ENCODE measurements around the gene MAP3K20. TPM values are rescaled to one million over a fixed set of nuclear protein-coding genes. Genes with fewer than 3 reads are reported as not detected.

Gene MAP3K20
- total RNA-seq, 1 donor from 2014 or later: 466 TPM

GRCh38 chr2:173223871-173224270, 148.2 kb downstream of the MAP3K20 start:
- intact Hi-C loops (cut with micrococcal nuclease): no loop called here
- TF ChIP-seq, protein P1, sequence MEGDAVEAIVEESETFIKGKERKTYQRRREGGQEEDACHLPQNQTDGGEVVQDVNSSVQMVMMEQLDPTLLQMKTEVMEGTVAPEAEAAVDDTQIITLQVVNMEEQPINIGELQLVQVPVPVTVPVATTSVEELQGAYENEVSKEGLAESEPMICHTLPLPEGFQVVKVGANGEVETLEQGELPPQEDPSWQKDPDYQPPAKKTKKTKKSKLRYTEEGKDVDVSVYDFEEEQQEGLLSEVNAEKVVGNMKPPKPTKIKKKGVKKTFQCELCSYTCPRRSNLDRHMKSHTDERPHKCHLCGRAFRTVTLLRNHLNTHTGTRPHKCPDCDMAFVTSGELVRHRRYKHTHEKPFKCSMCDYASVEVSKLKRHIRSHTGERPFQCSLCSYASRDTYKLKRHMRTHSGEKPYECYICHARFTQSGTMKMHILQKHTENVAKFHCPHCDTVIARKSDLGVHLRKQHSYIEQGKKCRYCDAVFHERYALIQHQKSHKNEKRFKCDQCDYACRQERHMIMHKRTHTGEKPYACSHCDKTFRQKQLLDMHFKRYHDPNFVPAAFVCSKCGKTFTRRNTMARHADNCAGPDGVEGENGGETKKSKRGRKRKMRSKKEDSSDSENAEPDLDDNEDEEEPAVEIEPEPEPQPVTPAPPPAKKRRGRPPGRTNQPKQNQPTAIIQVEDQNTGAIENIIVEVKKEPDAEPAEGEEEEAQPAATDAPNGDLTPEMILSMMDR (IDR thresholded peaks at IDR 0.05; ENCODE audit: borderline replicate concordance): no peak
- peaks cover 7% of the 10 kb centered on the region for H3K36me3 ChIP-seq

GRCh38 chr2:173226899-173227698, 151.5 kb downstream of the MAP3K20 start:
- TF ChIP-seq, protein P1 (IDR thresholded peaks at IDR 0.05; ENCODE audit: borderline replicate concordance): no peak
- intact Hi-C loops (cut with micrococcal nuclease): no loop called here

More at GRCh38 chr2:173223871-173224270, 148.2 kb downstream of the MAP3K20 start:
- no peak for DNase-seq
- H3K9me3 ChIP-seq (replicated peaks): no peaks in the 10 kb centered on the region
- H3K27ac ChIP-seq (replicated peaks): peak overlapping the region; percentile 5
- no peaks in the 10 kb centered on the region for H3K27me3 ChIP-seq (ENCODE audit: low read depth)
- H3K4me1 ChIP-seq: peaks cover 22% of the 10 kb centered on the region
- H3K4me3 ChIP-seq: no peak overlapping the region

DNA sequence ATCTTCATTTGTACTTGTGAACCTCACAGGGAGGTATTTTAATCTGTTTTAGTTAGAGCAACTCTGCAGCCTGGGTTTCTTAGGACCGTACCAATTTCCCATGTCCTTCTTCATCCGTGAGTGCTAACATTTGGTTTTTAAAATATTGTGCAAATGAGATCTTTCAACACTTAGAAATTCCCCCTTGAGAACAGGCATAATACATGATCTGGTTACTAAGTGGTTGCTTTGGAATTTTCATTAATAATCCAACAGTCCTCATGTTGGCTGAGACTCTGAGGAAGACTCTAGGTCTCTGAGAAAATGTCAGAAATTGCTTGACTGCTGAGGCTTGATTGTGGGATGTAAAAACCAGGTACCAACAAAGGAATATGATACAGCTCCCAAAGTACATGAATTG, 153.4 kb downstream of the MAP3K20 start:
- Histone ChIP-seq H3K9me3 (replicated peaks) (no peaks in the 10 kb centered on the region), H3K27ac (replicated peaks) (no peak overlapping the region), H3K4me1 (peaks cover 17% of the 10 kb centered on the region), H3K4me3 (no peak overlapping the region), H3K27me3 (ENCODE audit: low read depth) (no peaks in the 10 kb centered on the region), H3K36me3 (peaks cover 17% of the 10 kb centered on the region)
- DNase-seq: no peak
- intact Hi-C loops (cut with micrococcal nuclease): no loop called here
- TF ChIP-seq, protein P1 (IDR thresholded peaks at IDR 0.05; ENCODE audit: borderline replicate concordance): no peak

More at GRCh38 chr2:173226899-173227698, 151.5 kb downstream of the MAP3K20 start:
- H3K27ac ChIP-seq (replicated peaks): no peak overlapping the region
- peaks cover 23% of the 10 kb centered on the region for H3K4me1 ChIP-seq
- DNase-seq: no peak
- no peaks in the 10 kb centered on the region for H3K9me3 ChIP-seq (replicated peaks)
- no peak overlapping the region for H3K4me3 ChIP-seq
- H3K27me3 ChIP-seq (ENCODE audit: low read depth): no peaks in the 10 kb centered on the region
- H3K36me3 ChIP-seq: peaks cover under 1% of the 10 kb centered on the region

- peaks cover 15% of the 10 kb centered on the region for H3K4me1 ChIP-seq
- H3K4me3 ChIP-seq: no peak overlapping the region
- H3K9me3 ChIP-seq (replicated peaks): no peaks in the 10 kb centered on the region
- peaks cover 17% of the 10 kb centered on the region for H3K36me3 ChIP-seq
- no peak overlapping the region for H3K27ac ChIP-seq (replicated peaks)
- no peak for DNase-seq
- no peaks in the 10 kb centered on the region for H3K27me3 ChIP-seq (ENCODE audit: low read depth)
- TF ChIP-seq, protein P1 (IDR thresholded peaks at IDR 0.05; ENCODE audit: borderline replicate concordance): no peak
- intact Hi-C loops (cut with micrococcal nuclease): no loop called here
Measured at GRCh38 chr2:173230181-173230580, 154.5 kb downstream of the MAP3K20 start.

DNA sequence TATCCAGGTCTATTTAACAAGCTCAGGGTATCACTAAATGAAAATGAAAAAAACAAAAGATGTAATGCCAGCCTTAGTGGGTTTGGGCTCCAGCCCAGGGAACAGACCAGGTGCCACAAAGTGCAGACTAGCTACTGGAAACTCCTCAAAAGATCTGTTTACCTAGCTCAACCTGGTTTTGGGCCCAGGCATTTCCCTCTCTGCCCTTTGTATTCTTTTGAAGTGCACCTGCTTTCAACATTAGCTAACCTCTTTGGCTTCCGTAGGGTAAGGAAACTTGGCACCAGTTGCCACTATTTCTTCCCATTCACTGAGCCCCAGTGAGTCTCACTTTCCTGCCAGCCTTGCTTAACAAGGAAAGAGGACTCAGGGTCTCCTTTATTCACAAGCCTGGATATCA, 155.4 kb downstream of the MAP3K20 start:
- Histone ChIP-seq H3K4me3 (no peak overlapping the region), H3K9me3 (replicated peaks) (no peaks in the 10 kb centered on the region), H3K4me1 (peaks cover 12% of the 10 kb centered on the region), H3K27ac (replicated peaks) (peak overlapping the region; percentile 28), H3K27me3 (ENCODE audit: low read depth) (no peaks in the 10 kb centered on the region), H3K36me3 (peaks cover 17% of the 10 kb centered on the region)
- intact Hi-C loops (cut with micrococcal nuclease): no loop called here
- DNase-seq: no peak
- TF ChIP-seq, protein P1 (IDR thresholded peaks at IDR 0.05; ENCODE audit: borderline replicate concordance): no peak
